ENCODE results near the gene GLYAT.

GLYAT gene

DNA sequence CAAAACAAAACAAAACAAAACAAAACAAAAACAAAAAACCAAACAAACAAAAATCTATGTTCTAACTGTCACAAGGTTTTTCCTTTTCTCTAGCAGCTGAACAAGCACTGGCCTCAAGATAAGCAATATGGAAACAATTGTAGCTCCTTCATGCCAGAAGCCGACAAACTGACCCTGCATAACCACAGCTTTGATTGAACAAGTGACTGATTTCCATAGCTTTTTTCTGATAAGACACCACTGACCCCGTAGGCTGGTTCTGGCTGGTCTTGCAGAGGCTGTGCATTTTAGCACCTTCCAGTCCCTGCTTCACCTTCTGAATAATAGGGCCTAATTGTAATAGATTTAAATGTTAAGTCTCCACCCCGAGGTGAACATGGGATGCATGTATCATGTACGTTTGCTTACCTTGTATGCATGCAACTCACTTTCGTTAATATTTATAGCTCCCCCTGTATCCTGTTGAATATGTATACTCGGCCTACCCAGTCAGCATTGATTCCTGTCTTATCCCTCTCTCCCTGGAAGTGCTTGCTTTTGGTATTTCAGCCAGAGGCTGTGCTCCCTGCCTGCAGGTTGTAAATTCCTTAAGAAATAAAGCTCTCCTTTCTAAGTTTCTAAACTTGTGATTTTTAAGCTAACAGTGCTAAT is 59.6 kb downstream of the GLYAT start:
- Histone ChIP-seq H3K36me3 (ENCODE audit: control insufficient read depth in 1 of 2, insufficient read depth in 2 of 2, low read length in 2 of 2) (no peaks in the 10 kb centered on the region), H3K4me1 (ENCODE audit: control insufficient read depth in 1 of 2, insufficient read depth in 2 of 2, low read length in 2 of 2) (no peaks in the 10 kb centered on the region), H3K27ac (ENCODE audit: low read length) (no peak overlapping the region), H3K4me3 (ENCODE audit: low read depth in 1 of 2, low read length in 2 of 2) (no peak overlapping the region), H3K9me3 (ENCODE audit: control insufficient read depth in 1 of 2, low read length in 2 of 2) (no peaks in the 10 kb centered on the region), H3K27me3 (ENCODE audit: low read depth, low read length) (no peaks in the 10 kb centered on the region)

DNA sequence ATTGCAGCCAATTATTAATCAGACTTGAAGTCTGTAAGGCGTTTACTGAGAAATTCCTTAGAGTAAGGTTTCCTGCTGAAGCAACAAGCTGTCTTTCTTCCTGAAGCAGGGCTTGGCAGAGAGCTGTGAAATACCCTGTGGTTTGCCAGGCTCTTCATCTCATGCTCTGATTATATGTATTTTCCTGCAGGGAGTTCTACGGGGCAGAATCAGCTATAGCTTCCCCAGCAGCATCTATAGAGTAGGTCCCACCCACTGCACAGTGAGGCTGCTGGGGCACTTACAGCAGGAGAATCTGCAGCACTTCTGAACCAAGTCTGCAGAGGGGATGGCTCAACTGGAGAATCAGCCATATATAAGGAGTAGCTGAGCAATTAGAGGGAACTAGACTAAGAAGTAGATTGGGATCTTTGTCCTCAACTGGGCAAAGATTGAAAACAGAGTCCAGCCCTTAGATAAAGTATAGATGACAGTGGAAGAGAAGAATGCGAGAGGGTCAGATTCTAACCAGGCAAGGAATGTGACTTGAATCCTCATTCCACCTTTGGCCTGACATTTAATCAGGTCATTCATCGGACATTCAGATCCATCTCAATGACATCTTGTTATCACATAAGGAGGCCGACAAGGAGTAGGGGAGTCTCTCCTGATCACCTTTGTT is 71.7 kb downstream of the GLYAT start:
- Histone ChIP-seq H3K36me3 (ENCODE audit: control insufficient read depth in 1 of 2, insufficient read depth in 2 of 2, low read length in 2 of 2) (no peaks in the 10 kb centered on the region), H3K27ac (ENCODE audit: low read length) (no peak overlapping the region), H3K4me1 (ENCODE audit: control insufficient read depth in 1 of 2, insufficient read depth in 2 of 2, low read length in 2 of 2) (no peaks in the 10 kb centered on the region), H3K27me3 (ENCODE audit: low read depth, low read length) (no peaks in the 10 kb centered on the region), H3K9me3 (ENCODE audit: control insufficient read depth in 1 of 2, low read length in 2 of 2) (no peaks in the 10 kb centered on the region), H3K4me3 (ENCODE audit: low read depth in 1 of 2, low read length in 2 of 2) (no peak overlapping the region)

DNA sequence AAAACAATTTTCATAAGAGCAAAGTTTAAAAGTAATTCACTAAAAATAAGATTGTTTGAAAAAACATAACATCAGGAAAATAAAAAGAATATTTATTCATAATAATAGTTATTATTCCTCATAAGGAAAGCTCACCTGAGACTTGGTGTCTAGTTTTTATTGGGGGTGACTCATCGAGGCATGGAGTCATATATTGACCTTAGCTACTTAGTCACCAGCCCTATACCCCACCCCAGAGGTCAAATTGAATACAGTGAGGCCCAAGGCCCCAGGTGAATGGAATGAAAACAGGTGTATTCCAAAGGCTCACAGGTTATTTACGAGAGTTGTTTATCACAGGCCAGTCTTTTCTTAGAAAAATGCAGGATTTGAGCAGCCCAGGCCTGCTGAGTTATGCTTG is 72.3 kb downstream of the GLYAT start:
- H3K27ac ChIP-seq (ENCODE audit: low read length) = no peak overlapping the region
- no peaks in the 10 kb centered on the region for H3K4me1 ChIP-seq (ENCODE audit: control insufficient read depth in 1 of 2, insufficient read depth in 2 of 2, low read length in 2 of 2)
- no peaks in the 10 kb centered on the region for H3K36me3 ChIP-seq (ENCODE audit: control insufficient read depth in 1 of 2, insufficient read depth in 2 of 2, low read length in 2 of 2)
- no peaks in the 10 kb centered on the region for H3K27me3 ChIP-seq (ENCODE audit: low read depth, low read length)
- H3K9me3 ChIP-seq (ENCODE audit: control insufficient read depth in 1 of 2, low read length in 2 of 2) = no peaks in the 10 kb centered on the region
- no peak overlapping the region for H3K4me3 ChIP-seq (ENCODE audit: low read depth in 1 of 2, low read length in 2 of 2)

Data from muscle layer of duodenum (tissue), 2 donors.